GM12878 (cell line): ENCODE data around the gene SGTB.

Experiments
- GABPA ChIP-seq: IDR thresholded peaks from 2 replicates; pipeline ENCODE4 v1.6.1; 2014; ENCODE audit warnings: antibody characterized with exemption, low read depth, mild to moderate bottlenecking, inconsistent platforms
- NFYB ChIP-seq: IDR thresholded peaks from 2 replicates; pipeline ENCODE4 v1.6.1; 2011; ENCODE audit warnings: low read depth, mild to moderate bottlenecking, low read length, improper control_type of control experiment, moderate library complexity; ENCODE audit not compliant: insufficient read depth
- NR2C1 ChIP-seq: fragments of 450-650 bp; IDR thresholded peaks from 2 replicates; pipeline ENCODE4 v1.6.1; 2017; ENCODE audit warnings: antibody characterized with exemption, mild to moderate bottlenecking, moderate library complexity
- POLR2A ChIP-seq: IDR thresholded peaks from 2 replicates; pipeline ENCODE4 v1.6.1; 2011; ENCODE audit warnings: low read depth, mild to moderate bottlenecking, low read length
- POLR2AphosphoS5 ChIP-seq: IDR thresholded peaks from 2 replicates; pipeline ENCODE4 v1.6.1; 2011; ENCODE audit warnings: mild to moderate bottlenecking, low read length, inconsistent platforms
- SPI1 ChIP-seq: IDR thresholded peaks from 2 replicates; pipeline ENCODE4 v1.6.1; 2011; ENCODE audit warnings: low read depth, mild to moderate bottlenecking, low read length, moderate library complexity, borderline replicate concordance; ENCODE audit not compliant: insufficient read depth
- ZNF384 ChIP-seq: IDR thresholded peaks from 2 replicates; pipeline ENCODE4 v1.6.1; 2012; ENCODE audit warnings: low read depth, mild to moderate bottlenecking, low read length, improper control_type of control experiment, borderline replicate concordance
- TF ChIP-seq, protein P1 (sequence below): IDR thresholded peaks from 2 replicates; pipeline ENCODE4 v1.6.1; 2011; ENCODE audit warnings: low read depth, mild to moderate bottlenecking, low read length, moderate library complexity, borderline replicate concordance; ENCODE audit errors: extremely low read depth
- TF ChIP-seq, protein P2 (sequence below), 3 experiments: IDR thresholded peaks in 2 of 3; conservative IDR thresholded peaks in 1 of 3; 2 replicates each; pipeline ENCODE4 v1.5.1; 2011; ENCODE audit warnings: low read depth in 3 of 3, low read length in 3 of 3, mild to moderate bottlenecking in 3 of 3, control low read depth in 2 of 3, moderate library complexity in 2 of 3, inconsistent platforms in 1 of 3, mixed read lengths in 1 of 3; ENCODE audit not compliant: control insufficient read depth in 2 of 3, insufficient read depth in 1 of 3; ENCODE audit errors: extremely low read depth in 1 of 3
- TF ChIP-seq, protein P3 (sequence below): fragments of 450-650 bp; IDR thresholded peaks from 2 replicates; pipeline ENCODE4 v1.6.1; 2017; ENCODE audit warnings: mild to moderate bottlenecking
- TF ChIP-seq, protein P4 (sequence below): IDR thresholded peaks from 2 replicates; pipeline ENCODE4 v1.6.1; 2012; ENCODE audit warnings: mild to moderate bottlenecking, low read depth, low read length
- TF ChIP-seq, protein P5 (sequence below): IDR thresholded peaks from 2 replicates; pipeline ENCODE4 v1.6.1; 2011; ENCODE audit warnings: mild to moderate bottlenecking, low read depth, low read length, moderate library complexity; ENCODE audit not compliant: insufficient replicate concordance
- TF ChIP-seq, protein P6 (sequence below): fragments of 150-350 bp; IDR thresholded peaks from 2 replicates; pipeline ENCODE4 v1.6.1; 2016; ENCODE audit warnings: low read depth, low read length

DNA sequence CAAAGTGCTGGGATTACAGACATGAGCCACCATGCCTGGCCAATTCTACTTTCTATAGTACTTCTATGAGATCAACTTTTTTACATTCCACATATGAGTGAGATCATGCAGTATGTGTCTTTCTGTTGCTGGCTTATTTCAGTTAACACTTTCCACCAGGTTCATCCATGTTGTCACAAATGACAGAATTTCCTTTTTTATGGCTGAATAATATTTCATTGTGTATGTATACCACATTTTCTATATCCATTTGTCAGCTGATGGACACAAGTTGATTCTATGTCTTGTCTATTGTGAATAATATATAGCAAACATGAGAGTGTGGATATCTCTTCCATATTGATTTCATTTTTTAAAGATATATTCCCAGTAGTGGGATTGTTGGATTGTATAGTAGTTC is 17.3 kb upstream of the SGTB start:
- TF ChIP-seq POLR2AphosphoS5 (no peak), POLR2A (no peak), ZNF384 (no peak), NFYB (no peak), SPI1 (no peak), NR2C1 (no peak), GABPA (no peak)
- TF ChIP-seq, protein P1, sequence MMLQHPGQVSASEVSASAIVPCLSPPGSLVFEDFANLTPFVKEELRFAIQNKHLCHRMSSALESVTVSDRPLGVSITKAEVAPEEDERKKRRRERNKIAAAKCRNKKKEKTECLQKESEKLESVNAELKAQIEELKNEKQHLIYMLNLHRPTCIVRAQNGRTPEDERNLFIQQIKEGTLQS, result no peak
- TF ChIP-seq, protein P2, sequence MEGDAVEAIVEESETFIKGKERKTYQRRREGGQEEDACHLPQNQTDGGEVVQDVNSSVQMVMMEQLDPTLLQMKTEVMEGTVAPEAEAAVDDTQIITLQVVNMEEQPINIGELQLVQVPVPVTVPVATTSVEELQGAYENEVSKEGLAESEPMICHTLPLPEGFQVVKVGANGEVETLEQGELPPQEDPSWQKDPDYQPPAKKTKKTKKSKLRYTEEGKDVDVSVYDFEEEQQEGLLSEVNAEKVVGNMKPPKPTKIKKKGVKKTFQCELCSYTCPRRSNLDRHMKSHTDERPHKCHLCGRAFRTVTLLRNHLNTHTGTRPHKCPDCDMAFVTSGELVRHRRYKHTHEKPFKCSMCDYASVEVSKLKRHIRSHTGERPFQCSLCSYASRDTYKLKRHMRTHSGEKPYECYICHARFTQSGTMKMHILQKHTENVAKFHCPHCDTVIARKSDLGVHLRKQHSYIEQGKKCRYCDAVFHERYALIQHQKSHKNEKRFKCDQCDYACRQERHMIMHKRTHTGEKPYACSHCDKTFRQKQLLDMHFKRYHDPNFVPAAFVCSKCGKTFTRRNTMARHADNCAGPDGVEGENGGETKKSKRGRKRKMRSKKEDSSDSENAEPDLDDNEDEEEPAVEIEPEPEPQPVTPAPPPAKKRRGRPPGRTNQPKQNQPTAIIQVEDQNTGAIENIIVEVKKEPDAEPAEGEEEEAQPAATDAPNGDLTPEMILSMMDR (IDR thresholded peaks at IDR 0.05 in 2 of 3, conservative IDR thresholded peaks at IDR 0.05 in 1 of 3; ENCODE audit: control insufficient read depth in 2 of 3, extremely low read depth in 1 of 3, insufficient read depth in 1 of 3, low read depth in 3 of 3, low read length in 3 of 3), result no peak
- TF ChIP-seq, protein P3, sequence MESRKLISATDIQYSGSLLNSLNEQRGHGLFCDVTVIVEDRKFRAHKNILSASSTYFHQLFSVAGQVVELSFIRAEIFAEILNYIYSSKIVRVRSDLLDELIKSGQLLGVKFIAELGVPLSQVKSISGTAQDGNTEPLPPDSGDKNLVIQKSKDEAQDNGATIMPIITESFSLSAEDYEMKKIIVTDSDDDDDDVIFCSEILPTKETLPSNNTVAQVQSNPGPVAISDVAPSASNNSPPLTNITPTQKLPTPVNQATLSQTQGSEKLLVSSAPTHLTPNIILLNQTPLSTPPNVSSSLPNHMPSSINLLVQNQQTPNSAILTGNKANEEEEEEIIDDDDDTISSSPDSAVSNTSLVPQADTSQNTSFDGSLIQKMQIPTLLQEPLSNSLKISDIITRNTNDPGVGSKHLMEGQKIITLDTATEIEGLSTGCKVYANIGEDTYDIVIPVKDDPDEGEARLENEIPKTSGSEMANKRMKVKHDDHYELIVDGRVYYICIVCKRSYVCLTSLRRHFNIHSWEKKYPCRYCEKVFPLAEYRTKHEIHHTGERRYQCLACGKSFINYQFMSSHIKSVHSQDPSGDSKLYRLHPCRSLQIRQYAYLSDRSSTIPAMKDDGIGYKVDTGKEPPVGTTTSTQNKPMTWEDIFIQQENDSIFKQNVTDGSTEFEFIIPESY, result no peak
- TF ChIP-seq, protein P4, sequence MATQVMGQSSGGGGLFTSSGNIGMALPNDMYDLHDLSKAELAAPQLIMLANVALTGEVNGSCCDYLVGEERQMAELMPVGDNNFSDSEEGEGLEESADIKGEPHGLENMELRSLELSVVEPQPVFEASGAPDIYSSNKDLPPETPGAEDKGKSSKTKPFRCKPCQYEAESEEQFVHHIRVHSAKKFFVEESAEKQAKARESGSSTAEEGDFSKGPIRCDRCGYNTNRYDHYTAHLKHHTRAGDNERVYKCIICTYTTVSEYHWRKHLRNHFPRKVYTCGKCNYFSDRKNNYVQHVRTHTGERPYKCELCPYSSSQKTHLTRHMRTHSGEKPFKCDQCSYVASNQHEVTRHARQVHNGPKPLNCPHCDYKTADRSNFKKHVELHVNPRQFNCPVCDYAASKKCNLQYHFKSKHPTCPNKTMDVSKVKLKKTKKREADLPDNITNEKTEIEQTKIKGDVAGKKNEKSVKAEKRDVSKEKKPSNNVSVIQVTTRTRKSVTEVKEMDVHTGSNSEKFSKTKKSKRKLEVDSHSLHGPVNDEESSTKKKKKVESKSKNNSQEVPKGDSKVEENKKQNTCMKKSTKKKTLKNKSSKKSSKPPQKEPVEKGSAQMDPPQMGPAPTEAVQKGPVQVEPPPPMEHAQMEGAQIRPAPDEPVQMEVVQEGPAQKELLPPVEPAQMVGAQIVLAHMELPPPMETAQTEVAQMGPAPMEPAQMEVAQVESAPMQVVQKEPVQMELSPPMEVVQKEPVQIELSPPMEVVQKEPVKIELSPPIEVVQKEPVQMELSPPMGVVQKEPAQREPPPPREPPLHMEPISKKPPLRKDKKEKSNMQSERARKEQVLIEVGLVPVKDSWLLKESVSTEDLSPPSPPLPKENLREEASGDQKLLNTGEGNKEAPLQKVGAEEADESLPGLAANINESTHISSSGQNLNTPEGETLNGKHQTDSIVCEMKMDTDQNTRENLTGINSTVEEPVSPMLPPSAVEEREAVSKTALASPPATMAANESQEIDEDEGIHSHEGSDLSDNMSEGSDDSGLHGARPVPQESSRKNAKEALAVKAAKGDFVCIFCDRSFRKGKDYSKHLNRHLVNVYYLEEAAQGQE, result no peak
- TF ChIP-seq, protein P5, sequence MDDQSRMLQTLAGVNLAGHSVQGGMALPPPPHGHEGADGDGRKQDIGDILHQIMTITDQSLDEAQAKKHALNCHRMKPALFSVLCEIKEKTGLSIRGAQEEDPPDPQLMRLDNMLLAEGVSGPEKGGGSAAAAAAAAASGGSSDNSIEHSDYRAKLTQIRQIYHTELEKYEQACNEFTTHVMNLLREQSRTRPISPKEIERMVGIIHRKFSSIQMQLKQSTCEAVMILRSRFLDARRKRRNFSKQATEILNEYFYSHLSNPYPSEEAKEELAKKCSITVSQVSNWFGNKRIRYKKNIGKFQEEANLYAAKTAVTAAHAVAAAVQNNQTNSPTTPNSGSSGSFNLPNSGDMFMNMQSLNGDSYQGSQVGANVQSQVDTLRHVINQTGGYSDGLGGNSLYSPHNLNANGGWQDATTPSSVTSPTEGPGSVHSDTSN, result no peak
- TF ChIP-seq, protein P6, sequence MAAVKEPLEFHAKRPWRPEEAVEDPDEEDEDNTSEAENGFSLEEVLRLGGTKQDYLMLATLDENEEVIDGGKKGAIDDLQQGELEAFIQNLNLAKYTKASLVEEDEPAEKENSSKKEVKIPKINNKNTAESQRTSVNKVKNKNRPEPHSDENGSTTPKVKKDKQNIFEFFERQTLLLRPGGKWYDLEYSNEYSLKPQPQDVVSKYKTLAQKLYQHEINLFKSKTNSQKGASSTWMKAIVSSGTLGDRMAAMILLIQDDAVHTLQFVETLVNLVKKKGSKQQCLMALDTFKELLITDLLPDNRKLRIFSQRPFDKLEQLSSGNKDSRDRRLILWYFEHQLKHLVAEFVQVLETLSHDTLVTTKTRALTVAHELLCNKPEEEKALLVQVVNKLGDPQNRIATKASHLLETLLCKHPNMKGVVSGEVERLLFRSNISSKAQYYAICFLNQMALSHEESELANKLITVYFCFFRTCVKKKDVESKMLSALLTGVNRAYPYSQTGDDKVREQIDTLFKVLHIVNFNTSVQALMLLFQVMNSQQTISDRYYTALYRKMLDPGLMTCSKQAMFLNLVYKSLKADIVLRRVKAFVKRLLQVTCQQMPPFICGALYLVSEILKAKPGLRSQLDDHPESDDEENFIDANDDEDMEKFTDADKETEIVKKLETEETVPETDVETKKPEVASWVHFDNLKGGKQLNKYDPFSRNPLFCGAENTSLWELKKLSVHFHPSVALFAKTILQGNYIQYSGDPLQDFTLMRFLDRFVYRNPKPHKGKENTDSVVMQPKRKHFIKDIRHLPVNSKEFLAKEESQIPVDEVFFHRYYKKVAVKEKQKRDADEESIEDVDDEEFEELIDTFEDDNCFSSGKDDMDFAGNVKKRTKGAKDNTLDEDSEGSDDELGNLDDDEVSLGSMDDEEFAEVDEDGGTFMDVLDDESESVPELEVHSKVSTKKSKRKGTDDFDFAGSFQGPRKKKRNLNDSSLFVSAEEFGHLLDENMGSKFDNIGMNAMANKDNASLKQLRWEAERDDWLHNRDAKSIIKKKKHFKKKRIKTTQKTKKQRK, result no peak
